ENCODE results near the gene IVL.

IVL gene

GRCh38 chr1:152954436-152954835 is 46.1 kb downstream of the IVL start:
- no peak for DNase-seq

DNA sequence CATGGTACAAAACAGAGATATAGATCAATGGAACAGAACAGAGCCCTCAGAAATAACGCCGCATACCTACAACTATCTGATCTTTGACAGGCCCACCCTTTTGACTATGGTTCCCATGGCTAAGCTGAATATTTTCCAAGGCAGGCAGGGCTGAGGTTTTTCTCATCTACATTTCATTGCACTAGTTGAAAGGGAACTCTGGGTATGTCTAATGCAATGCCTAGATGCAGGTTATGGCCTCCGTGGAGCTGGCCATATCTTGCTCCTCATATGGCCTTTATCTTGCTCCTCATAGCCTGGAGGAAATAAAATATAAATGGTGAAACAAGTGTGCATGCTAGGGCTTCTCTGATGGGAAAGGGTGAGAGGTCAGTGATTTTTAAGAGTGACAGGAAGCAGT is 49.2 kb downstream of the IVL start:
- no peak for DNase-seq

DNA sequence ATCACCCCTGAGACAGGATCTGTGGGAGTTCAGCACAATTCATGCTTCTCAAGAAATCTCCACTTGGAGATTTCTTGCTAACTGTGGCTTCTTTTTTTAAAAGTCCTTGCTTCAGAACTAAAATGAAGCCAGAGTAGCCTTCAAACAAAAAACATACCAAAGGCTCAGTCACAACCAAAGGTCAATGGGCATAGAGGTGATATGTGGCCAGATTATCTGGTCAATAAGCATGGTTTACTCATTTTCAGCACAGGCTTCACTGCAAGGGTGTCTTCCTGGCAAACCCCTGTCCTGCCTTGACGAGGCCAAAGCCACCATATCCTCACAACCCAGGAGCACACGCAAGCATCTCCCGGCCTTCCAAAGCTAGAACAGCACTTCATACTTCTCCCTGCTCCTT is 50.9 kb downstream of the IVL start:
- DNase-seq: no peak

DNA sequence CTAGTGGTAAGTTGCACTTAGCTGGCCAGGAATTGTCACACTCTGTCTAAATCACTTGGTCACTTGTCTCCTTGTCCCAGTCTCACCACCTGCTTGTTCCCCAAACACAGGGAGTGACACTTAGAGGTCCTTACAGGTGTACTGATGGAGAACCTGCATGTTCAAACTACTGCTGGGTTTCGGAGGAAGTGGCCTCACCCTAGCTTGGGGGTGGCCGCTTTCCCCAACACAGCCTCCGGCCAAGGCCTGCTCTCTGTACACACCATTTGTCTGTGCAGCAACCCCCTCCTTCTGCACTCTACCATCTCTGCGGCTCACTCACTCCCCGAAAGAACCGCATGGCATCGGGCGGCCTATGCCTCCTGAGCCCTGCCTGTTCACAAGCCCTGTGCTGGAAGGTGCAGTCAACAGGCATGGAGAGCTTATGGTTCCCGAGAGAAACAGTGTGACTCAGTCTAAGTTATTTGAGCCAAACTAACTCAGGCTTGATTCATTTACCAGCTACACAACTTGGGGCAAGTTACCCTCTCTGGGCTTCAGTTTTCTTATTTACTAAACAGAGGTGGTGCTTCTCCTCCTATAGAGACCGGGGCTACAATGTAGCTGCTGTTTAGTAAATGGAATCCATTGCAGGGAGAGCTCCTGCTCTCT is 51.6 kb downstream of the IVL start:
- no peak for DNase-seq

GRCh38 chr1:152960452-152961044 is 52.2 kb downstream of the IVL start:
- no peak for DNase-seq
